HT-29 (cell line): ENCODE measurements around the gene DPP8. TPM values are rescaled to one million over a fixed set of nuclear protein-coding genes. Genes with fewer than 3 reads are reported as not detected.

Experiments
- DNase-seq: peaks from one replicate; pipeline ENCODE4 v3.0.0-alpha.2; 2015; ENCODE audit warnings: low spot score
- total RNA-seq: library from RNA; depleted of rRNA; stranded (reverse); fragments of >200 nt; shearing (Covaris generic); gene quantifications from 2 replicates; pipeline ENCODE4 v1.2.3, GENCODE V29; 2014

DPP8 gene
- total RNA-seq, 1 experiment from 2014 or later = 28.0 TPM

DNA sequence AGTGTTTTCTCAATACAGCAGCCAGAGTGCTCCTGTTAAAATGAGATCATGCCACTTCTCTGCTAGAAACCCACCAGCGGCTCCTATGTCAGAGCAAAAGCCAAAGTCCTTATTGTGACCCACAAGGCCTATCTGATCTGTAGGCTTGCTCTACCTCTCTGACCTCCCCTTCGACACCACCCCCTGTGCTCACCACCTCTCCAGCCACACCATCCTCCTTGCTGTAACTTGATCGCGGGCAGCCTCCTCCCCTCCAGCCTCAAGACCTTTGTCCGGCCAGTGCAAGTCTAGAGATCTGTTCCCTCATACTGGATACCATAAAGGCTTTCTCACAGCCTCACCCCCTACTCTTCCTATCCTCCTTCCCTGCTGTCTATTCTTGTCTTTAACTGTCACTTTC, 92.8 kb downstream of the DPP8 start:
- no peak for DNase-seq

DNA sequence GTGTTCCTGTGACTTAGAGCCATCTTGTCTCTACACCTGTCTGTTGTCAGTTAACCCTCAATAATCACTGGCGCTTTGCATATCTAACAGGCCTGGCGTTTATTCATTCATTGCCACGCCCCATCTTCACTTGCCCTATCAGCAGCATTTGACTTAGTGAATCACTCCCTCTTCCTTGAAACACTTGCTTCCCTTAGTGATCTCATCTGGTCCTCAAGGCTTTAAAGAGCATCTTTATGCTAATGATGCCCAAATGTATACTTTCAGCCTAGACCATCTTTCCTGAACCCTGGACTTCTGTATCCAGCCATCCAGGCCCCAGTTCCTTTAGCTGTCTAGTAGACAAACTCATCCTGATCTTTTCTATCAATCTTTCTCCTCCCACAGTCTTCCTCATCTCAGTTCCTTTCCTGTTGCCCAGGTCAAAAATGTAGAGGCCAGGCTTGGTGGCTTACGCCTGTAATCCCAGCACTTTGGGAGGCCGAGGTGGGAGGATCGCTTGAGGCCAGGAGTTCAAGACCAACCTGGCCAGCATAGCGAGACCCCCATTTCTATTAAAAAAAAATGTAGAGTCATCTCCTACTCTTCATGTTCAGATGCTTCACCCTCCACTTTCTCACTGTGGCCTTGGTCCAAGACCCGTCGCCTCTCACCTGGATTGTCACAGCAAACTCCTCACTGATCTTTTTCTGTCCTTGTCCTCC, 93.4 kb downstream of the DPP8 start:
- no peak for DNase-seq

DNA sequence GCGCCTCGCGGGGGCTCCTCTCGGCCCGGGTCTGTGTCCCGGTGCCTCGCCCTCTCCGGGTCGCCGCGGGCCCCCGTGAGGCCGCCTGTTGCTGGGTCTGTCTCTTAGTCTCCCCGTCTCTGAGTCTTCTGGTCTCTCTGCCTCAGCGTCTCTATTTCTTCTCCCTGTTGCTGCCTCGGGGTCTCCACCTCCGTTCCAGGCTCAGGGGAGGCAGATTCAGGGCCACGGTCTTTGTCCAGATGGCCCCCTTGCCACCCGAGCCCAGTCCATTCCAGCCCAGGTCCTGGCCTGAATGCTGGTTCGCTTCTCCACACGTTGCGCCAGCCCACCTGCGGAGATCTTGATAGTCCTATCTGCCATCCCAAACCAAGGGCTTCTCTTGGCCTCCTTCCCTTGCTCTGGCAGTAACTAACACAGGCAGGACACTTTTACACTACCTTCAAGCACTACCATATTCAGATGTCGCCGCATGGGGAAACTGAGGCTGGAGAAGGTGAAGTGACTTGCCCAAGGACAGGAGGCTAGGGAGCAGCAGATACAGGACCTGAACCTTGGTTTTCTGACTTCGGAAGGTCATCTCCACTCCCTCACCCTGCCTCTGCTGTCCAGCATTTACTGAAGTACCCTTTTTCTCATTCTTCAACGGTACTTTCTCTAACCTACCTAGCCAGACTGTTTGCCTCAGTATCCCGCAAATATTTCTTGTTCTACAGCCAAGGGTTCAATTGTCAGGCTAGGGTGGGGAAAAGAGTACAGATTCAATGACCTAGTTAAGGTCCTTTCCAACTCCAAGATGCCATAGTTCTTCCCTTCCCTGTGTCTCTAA, 94.1 kb downstream of the DPP8 start:
- no peak for DNase-seq

DNA sequence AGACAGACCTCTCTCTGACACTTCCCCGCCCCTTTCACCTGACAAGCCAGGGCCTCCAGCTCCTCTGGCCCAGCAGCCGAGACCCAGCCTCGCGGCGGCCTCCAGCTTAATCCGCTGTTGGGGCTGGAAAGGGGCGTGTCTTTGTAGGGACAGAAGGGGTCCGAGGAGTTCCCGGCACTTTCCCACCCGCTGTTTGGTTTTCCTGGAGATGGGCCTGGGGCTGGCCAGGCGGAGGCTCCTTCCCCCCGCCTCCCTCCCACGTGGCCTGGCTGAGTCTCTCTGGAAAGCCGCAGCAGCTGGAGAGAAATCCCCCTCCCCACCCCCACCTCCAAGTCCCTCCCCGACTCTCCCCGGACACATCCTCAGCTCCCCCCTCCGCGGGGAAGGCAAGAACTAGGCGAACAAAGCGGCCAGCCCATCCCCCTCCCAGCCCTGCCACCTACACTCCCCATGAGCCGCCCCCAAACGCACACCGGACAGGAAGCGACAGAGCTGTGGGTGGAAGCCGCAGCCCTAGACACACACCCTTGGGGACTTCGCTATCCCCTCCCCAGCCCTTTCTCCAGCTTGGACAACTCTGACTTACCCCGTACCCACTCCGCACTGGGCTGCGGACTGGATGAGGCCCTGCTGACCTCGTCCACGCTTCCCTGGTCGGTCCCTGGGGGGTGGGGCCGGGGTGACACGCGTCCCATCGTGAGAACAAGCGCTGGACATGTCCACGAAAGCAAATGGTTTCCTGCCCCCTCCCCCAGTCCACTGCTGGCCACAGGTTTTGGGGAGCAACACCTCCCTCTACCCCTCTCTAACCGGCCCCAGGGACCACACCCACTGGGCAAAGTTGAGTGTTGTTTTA, 95.9 kb downstream of the DPP8 start:
- DNase-seq = no peak

DNA sequence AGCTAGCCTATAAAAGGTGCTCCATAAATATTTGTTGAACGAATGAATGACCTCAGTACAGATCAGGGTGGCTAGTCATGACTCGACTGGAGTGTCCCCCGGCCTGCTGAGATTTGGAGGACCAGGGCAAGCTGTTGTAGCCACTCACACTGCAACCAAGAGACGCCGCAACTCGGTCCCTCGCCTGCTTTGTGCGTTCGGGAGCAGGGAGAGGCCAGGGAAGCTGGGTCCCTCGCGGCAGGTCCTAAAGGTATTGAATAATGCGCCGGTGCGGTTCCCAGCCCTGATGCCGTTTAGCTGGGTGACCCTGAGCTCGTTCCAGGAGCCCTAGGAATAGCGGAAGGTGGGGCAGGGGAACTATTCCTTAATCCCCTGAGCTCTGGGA, 96.5 kb downstream of the DPP8 start:
- DNase-seq = no peak

DNA sequence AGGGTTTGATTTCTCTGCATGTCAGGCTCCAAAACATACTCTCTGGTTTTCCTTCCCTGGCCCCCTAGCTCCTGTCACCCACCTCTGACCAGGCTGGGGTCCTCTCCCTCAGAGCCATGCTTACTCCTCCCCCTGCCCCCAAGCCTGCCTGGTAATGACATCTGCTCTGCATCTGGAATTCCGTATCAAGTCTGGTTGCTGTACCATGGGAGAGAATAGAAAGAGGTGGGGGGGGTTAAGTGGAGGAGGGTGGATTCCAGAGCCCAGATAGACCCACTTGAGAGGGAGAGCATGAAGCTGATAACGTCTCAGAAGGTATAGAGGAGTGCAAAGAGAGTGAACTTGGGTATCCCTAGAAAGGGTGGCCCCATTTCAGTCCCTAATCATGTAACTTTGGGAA, 98.9 kb downstream of the DPP8 start:
- DNase-seq = no peak

DNA sequence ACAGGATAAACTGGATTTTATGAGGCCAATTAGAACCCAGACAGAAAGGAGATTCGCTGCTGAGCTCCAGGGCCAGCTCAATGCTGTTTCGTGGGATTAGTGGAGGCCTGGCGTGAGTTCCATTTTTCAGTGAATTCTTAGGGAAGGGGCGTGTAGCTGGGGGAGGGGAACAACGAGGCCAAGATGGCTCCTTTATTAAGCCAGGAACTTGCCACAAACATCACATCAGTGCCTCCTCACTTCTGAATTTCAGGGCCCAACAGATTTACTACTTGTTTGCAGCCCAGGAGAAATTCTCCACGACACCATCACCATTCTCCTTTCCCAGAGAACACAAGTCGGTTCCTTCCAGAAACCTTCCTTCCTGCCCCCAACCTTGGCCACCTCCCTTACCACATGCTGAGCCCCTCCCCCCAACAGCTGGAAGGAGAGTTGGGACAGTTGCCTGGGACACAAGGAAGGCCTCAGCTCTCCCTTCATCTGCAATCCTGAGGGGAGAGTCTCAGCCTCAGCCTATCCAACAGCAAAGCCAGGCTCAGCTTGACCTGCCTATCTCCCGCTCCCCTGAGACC, 100.6 kb downstream of the DPP8 start:
- DNase-seq = no peak

DNA sequence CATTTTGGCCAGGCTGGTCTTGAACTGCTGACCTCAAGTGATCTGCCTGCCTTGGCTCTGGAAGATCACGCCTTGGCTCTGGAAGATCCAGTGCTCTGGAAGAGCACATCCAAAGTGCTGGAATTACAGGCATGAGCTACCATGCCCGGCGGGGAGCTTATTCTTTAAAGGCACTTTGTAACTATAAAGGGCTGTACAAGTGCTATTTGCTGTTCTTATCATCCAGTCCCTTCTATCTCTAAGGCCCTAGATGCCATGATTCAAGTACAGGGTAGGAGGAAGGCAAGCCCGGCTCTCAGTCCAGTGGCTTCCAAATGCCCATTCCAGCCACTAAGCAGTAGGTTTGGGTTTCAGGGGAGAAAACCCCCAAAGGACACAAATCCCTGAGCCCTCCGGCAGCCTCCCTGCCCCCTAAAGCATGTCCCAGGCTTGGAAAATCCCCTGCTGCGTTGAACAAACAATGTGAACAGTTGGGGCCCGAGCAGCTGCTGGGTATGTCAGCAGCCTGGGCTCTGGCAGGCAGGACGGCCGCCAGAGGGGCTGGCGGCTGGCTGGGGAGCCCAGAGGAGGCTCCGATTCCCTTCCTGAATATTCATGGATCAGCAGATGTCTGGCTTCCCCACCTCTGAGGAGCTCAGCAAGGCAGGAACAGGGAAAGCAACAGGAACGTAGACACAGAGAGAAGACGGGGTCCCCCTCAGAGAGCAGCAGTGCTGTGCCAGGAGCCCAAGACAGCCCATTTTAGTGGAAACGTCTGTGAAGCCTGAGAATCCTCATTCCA, 102.5 kb downstream of the DPP8 start:
- no peak for DNase-seq

DNA sequence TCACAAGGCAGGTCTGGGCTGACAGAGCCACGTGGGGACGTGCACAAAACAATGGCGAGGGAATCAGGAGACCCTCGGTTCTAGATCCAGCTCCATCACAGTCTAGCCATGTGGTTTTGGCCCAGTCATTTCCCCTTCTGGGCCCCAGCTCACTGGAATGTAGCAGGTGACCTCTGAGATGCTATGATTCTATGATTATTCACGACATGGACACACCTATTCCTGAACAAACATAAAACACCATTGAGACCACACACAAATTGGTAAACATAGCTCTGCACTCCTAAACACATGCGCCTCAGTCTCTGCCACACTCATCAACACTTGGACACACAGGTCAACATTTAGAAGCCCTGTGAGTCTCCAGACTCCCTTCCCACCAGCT, 103.7 kb downstream of the DPP8 start:
- DNase-seq = no peak

DNA sequence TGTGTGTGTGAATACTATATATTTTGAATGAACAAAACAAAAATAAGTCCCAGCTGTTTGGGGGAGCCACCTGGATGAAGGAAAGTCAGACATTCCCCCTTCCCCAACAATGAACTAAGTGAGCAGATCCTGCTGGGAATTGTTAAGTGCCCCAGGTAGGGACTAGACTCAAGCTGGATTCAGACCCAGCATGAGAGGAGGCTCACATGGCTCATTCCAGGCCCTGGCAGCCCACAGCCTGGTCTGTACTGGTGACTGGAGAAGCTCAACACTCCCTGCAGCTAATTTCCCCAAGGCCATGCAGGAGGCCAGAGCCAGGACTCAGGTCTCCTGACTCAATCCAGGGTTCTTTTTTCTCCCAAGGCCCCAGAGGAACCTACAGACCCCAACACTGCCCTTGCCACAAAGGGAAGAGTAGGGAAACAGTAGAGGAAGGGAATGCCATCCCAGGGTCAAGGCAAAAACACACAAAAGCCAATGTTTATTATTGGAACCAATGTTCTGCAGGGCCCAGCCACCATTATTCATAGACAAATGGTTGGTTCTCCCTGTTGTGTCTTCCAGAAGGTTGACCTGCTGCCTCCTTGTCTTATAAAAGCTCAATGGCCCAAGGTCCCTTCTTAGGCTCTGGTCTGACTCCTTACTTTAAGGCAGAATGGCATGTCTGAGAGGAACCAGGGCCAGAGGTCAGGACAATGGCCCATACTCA, 104.3 kb downstream of the DPP8 start:
- no peak for DNase-seq

DNA sequence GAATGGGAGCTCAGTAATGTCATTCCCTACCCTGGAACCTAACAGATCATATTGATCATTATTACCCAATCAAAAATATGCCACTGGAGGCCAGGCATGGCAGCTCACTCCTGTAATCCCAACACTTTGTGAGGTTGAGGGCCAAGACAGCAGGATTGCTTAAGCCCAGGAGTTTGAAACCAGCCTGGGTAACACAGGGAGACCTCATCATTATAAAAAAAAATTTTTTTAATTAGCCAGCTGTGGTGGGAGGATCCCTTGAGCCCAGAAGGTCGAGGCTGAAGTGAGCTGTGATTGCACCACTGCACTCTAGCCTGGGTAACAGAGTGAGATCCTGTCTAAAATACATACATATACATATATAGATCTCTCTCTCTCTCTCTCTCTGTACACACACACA, 104.9 kb downstream of the DPP8 start:
- DNase-seq = no peak

DNA sequence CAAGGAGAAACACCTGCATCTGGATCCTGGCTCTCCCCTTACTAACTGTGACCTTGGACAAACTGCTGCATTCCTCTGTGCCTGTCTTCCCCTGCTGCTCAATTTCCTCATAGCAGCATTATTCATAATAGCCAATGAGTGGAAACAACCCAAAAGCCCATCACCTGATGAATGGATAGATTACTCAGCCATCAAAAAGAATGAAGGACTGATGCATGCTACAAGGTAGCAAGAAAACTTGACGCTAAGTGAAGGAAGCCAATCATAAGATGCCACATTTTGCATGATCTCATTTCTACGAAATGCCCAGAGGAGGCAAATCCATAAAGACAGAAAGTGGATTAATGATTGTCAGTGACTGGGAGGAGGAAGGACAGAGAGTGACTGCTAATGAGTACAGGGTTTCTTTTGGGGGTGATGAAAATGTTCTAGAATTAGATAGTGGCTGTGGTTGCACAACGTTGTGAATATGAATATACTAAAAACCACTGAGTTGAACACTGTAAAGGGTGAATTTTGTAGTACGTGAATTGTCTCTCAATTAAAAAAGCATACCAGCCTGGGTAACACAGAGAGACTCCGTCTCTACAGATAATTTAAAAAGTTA, 105.9 kb downstream of the DPP8 start:
- no peak for DNase-seq

DNA sequence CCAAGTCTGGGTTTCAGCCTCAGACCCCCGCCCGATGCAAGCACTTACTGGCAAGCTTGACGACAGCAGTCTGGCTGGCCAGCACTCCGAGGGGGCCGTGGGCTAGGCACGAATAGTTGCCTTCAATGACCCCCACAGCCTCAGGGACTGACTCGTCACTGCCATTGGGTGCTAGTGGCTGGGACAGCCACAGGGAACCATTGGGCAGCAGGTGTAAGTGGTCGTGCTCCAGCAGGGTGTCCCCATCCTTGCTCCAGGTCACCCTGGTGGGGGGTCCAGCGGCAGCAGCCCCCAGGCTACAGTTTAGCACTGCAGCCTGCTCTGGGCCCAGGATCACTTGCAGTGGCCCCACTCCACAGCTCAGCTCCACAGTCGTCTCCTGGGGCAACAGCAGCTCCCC, 106.5 kb downstream of the DPP8 start:
- DNase-seq = no peak

DNA sequence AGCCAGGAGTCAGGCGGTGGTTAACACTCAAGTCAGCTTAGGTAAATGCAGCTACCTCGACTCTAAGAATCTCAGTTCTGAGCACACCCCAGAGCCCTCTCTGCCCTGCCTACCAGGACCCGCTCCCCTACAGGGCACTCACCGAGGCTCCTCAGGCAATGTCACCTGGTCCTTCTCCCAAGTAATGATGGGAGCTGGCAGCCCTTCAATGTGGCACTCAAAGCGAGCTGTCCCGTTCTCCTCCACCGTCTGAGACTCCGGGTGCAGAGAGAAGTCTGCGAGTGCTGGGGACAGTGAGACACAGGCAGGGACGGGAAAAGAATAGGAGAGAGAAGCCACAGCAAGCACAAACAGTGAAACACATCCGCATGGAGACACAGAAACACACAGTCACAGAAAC, 107.5 kb downstream of the DPP8 start:
- DNase-seq = no peak

DNA sequence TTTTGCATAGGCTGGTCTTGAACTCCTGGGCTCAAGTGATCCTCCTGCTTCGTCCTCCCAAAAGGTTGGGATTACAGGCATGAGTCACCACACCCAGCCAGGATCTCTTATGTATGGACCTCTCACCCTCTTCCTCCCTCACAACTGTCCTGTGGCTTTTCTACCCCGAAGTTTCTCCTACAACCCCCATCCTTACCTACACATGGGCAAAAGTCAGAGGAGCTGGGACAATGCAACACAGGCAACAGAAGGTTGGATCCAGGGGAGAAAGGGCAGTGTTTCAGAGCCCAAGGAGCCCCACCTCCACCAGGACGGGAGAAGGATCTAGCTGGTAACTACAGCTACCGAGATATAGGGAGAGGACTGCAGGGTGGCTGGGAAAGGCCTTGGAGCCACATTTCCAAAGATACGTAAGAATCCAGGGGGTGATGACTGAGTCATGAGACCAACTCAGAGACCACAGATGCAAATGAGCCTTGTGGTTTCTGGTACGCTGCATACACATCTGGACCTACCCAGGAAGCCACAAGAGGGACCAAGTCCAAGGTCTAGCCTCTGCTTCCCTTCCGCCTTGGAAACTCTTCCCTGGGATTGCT, 108.4 kb downstream of the DPP8 start:
- DNase-seq = no peak

DNA sequence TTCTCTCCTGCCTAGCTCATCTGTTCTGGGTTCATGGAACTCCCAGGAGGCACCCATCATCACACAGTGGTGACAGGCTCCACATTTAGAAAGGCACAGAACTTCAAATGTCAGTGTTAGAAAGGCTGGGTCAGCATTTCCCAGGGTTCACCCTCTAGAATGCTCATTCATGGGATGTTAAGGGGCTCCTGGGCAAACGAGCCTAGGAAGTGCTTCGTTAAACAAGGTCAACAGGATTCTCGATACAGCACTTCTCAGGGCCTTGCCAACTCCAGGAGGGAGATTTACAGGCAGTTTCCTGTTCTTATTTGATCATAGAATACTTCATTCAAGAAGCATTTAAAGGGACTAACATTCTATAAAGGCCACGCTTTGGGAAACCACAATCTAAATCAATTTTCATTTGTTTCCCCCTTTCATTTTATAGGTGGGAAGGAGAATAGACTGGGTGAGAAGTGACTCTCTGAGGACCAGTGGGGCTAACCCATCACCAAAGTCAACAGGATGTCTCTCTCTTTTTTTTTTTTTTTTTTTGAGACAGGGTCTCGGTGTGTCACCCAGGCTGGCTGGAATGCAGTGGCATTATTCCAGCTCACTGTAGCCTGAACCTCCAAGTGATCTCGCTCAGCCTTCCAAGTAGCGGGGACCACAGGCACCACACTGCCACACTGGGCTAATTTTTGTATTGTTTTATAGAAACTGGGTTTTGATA, 109.0 kb downstream of the DPP8 start:
- no peak for DNase-seq

DNA sequence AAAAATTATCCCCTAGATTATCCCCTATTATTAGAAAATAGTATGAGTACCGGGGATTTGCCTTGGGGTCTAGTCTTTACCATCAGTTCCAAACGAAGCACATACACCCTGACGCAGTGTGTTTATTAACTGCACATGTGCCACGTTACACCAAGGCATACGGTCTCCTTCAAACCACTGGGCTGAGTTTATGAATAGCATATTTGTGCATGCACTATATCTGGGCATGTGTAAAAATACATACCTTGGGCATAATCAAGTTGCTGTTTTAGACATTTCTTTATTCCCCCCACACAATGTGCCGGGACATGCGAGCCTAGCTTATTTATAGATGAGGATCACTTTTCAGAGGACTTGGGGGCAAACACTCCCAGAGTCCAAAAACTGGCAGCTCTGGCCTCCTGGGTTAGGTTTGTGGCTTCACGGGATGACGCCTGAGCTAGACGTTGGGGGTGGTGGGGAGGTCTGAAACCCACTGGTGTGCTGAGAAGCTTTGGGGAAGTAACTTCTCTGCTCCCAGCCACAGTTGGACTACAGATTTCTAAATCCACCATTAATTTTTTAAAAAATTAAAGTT, 111.0 kb downstream of the DPP8 start:
- DNase-seq = no peak

DNA sequence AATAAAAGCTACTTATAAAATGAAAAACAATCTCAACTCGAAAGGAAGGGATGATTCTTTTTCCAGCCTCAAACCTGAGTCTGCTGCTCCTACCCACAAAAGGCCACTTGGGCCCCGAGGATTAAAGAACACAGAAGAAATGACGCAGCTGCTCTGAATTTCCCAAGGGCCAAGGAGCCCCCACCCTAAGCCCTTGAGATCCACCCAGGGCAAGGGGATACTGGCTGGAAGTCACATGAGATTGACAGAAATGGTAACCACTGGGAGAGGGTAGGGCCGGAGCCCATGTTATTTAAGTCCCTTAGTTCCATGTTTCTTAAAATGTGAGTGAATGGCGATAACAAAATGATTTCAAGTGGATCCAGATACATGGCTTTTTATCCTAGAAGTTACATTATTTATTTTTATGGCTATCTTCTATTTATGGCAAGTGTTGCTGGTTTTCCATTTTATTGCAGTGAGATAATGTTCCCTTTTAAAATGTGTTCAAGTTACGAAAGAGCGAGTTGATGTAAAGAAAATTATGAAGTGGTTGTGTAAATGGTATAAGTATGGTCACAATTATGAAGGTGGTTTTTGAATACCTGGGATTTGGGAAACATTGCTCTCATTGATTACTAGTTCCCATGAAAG, 111.6 kb downstream of the DPP8 start:
- no peak for DNase-seq
